HG03045 (cell line): ENCODE measurements around the gene CDK5R2.
A peak's percentile ranks its signal among the peaks of the same experiment; 100 is the strongest.

Experiments used
- ATAC-seq: cut with Tn5 transposase; IDR thresholded peaks from one replicate; pipeline ENCODE4 v1.9.1; 2021; ENCODE audit warnings: mild to moderate bottlenecking, moderate library complexity; ENCODE audit not compliant: unreplicated experiment

CDK5R2 gene

GRCh38 chr2:218986148-218986761, 26.8 kb downstream of the CDK5R2 start:
- ATAC-seq, result no peak

DNA sequence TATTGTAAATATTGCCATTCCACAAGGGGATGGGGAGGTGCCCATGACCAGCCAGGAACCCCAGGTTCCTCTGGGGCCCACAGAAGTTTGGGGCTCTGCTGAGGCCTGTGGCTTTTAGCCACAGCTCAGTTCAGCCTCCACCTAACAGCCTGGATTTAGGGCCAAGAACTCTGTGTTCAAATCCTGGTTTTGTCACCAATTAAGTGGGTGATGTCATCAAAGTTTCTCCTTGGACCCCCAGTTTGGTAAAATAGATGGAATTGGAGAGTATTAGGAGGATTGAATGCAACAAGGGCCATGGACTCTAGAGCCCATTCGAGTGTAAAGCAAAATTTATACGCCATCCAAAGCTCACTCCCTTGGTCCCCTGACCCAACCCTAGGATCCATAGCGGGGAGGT, 28.7 kb downstream of the CDK5R2 start:
- ATAC-seq, result no peak

GRCh38 chr2:218988650-218989049, 29.2 kb downstream of the CDK5R2 start:
- no peak for ATAC-seq

DNA sequence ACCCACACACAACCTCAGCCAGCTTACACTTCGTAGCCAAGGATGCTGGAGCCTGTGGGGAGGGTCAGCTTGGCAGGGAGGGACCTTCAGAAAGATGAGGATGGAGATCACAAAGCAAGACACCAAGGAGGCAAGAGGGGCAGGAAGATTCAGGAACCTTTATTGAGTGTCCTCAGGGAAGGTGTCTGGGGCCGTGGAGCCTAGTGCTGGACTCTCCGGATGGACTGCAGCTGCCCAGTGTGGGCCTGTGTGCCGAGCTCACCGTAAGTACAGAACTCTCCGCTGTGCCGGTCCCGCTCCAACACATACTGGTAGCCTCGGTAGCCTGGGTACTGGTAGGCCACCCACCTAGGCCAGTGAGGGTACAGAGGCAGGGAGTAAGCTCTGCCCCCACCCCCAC, 30.6 kb downstream of the CDK5R2 start:
- no peak for ATAC-seq

DNA sequence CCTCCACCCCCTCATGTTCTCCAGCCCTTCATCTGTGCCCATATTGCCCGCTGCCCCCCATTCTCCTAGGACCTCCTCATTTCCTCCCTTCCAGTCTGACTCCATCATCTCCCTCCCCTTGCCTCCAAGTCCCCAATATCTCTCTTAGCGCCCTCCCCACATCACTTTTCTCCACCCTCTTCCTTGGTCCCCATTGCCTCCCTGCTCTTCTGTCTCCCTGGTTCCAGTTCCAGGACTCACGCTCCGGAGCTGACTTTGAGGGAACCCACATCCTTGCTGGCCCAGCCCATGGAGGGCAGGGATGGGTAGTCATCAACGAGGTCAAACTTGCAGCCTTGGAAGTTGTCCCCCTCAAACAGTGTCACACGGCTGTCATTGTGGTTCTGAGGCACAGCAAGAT, 31.1 kb downstream of the CDK5R2 start:
- ATAC-seq, result no peak

- no peak for ATAC-seq
Measured at GRCh38 chr2:218991674-218992168, 32.3 kb downstream of the CDK5R2 start.

GRCh38 chr2:218992196-218992595, 32.7 kb downstream of the CDK5R2 start:
- ATAC-seq, result no peak

GRCh38 chr2:218992703-218993344, 33.4 kb downstream of the CDK5R2 start:
- no peak for ATAC-seq

DNA sequence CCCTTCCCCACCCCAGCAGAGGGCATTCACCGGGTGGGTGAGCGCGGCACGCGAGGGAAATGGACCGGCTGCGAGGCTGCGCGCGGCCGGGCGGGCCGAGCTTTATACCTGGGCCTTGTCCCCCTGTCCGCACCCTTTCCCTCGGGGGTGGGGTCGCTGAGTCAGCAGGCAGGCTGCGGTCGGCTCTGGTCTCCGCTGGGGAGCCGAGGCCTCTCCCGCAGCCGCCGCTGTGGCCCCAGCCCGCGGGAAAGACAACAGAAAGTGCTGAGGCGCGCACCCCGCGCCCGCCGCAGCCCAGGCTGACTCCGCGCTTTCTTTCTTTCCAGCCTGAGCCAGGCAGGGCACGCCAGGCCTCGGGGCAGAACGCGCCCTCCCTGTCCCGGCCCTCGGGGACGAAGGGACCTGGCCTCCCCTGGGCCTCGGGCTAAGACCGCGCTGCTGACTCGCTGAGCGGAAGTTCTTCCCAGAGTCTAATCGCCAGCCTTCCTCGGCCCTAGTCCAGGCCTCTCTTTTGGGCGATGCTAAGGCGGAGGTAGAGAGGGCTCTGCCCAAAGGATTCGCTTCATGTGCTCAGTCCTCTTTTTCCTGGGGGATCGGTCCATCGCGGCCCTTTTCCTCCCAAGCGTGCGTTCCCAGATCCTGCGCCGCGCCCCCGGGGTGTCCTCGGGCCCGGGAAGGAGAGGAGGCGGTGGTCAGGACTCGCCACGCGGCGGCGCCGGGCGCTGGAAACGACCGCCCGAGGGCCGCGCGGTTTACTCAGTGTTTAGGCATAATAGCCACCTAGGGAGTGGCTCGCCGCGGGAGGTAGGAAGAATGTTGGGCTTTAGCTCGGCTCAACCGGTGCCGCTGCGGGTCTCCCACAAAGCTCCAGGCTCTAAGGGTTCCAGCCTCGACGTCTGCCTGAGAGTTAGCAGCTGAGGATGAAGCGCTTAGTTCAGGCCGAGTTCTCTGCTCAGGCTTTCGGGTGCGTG, 34.2 kb downstream of the CDK5R2 start, which contains the start of gene CRYBA2:
Gene CRYBA2 (minus strand): TSS at position 78 of the 971 bp plus-strand sequence. CDS start 246 bp downstream, outside the sequence.
- ATAC-seq, result no peak

GRCh38 chr2:218995561-218995960, 36.1 kb downstream of the CDK5R2 start:
- no peak for ATAC-seq

- peak; percentile 47 for ATAC-seq
Measured at GRCh38 chr2:218995972-218996711, 36.7 kb downstream of the CDK5R2 start.

GRCh38 chr2:218996937-218997336, 37.5 kb downstream of the CDK5R2 start:
- ATAC-seq, result no peak

DNA sequence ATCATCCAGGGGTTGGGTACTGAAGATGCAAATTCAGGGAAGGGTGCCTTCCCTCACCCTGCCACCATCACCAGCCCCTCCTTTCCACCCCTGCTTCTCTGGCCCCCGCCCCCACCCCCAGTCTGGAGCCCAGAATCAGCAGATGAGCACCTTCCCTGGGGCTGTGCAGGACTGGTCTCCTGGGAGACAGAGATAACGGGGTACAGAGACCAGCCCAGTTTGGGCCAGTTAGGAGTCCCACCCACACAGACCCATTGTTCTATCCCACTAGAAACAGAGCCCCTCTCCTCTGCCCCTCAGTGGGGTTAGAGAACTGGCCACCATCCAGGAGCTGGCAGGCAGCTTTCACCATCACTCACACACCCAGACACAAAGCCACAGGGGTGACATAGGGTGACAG, 38.3 kb downstream of the CDK5R2 start:
- no peak for ATAC-seq

DNA sequence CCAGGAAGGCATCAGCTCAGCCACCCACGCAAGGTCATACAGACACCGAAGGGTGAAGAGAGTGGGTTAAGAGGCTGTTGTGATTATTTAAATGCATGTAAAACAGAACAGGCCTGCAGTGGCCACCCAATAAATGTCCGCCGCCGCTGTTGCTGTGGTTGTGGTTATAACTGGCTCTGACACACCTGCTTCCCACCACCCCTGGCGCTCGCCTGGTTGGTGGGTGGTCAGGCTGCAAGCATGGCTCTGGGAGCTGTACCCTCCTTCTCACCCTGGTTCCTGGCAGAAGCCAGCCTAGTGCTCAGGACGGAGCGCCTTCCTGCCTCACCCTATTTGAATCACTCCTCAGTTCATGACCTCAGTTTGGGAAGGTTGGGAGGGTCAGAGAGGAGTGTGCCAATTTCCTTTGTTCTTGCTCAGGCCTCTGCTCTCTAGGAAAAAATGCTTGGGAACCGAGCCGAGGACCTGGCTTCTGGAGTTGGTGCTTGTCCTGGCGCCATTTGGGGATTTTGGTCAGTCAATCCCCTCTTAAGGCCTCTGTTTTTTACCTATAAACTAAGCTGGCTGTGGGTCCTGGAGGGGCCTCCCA, 39.0 kb downstream of the CDK5R2 start:
- ATAC-seq, result no peak

DNA sequence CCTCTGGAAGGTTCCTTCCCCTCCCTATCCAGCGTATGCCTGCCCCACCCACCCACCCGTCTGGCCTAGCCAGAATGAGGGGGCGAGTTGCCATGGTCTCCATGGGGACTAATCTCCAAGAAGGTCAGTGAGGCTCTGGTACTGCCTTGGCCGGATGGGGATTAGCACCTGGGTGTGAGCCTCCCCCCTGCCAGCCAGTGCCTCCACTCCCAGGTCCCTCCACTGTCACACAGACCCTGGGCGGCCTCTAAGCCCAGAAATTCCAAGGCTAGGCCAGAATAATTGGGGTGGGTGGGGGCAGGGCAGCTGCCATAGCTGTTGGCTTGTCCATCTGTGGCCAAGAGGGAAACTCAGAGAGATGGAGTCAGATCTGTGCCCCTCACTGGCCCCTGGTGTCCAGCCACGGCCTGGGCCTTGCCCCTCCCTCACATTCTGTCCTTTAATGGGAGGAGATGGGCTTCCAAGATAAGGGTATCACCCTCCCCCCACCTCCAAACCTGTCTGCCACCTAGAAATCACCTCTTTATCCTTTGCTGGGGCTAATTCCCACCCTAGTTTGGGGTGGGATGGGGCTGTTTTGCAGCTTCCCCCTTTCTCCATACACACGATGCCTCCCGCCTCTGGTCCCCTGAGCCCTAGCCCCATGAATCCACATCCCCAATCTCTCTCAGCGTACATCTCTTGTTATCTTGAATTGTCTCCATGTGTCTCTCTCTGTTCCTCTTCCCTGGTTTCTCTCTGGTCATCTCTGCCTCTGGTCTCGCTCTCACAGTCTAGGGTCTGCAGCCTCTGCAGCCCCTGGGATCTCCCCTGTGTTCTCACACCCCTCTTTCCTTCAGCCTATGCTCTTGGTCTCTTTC, 39.8 kb downstream of the CDK5R2 start:
- ATAC-seq, result no peak

DNA sequence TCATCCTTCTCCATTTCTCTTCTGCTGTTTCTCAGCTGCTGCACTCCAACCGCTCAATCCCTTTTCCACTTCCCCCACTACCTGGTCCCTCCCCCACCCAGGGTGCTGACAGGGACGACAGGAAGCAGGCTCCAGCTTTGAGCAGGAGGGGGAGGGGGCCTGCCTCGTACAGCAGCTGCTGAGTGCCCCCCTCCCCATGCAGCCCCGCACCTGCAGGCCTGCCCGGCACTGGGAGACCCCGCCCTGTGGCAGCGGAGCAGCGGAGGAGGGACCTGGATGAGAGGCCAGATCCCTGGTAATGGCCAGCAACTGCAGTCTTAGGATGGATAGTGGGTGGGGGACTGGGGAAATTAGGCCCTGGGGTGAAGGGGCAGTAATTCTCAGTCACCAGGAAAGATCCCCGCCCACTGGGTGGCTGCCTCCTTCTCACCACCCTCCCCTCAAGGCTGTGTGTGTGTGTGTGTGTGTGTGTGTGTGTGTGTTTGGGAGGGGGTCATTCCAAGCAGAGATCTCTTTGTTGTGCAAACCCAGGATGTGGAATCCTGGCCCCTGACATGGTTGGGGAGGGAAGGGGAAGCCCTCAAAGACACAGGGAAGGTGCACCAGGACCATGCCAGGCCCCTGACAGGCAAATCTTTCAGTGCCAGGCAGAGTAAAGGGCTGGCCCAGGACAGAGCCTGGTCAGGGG, 40.6 kb downstream of the CDK5R2 start:
- no peak for ATAC-seq

DNA sequence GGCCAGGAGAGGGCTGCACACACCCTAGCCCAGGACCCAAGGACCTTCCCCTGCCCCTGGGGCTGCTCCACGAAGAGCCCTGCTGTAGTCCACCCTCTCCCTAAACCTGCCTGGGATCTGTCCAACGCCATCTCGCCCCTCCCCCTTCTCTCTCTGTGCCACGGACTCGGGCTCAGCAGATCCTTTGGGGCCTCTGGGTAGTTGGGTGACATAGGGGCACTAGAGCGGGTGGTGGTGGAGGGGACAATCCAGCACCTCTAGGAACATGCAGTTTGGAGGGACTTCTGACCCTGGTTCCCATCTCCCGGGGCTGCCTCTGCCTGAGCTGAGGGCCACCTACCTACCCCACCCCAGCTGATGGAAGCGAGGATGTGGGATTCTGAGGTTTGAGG, 41.1 kb downstream of the CDK5R2 start:
- no peak for ATAC-seq

- ATAC-seq, result no peak
Measured at GRCh38 chr2:219001100-219001576, 41.7 kb downstream of the CDK5R2 start.
